Natural killer cell (primary cell): ENCODE results near the gene CDH23. TPM values are rescaled to one million over a fixed set of nuclear protein-coding genes. Genes with fewer than 3 reads are reported as not detected.

Experiments used
- ATAC-seq, 3 donors: fragments of 150-1000 bp in 2 of 3; fragments of 200-7000 bp in 1 of 3; cut with Tn5 transposase; 1 replicate in 1 of 3; 2 replicates in 2 of 3; pipeline ENCODE4 v1.10.0; 2021; ENCODE audit warnings: mild to moderate bottlenecking in 2 of 3, moderate library complexity in 2 of 3
- DNase-seq, 2 donors: peaks; one replicate each; pipeline versions ENCODE4 v3.0.0 to v3.0.0-alpha.2; 2013 to 2021; ENCODE audit warnings: mixed read lengths in 1 of 2
- H3K27ac ChIP-seq: one replicate; pipeline ENCODE4 v1.5.1; 2013; ENCODE audit warnings: mild to moderate bottlenecking, low read length
- H3K27me3 ChIP-seq: one replicate; pipeline ENCODE4 v1.6.1; 2013; ENCODE audit warnings: low read length; ENCODE audit not compliant: control insufficient read depth, insufficient read depth
- H3K36me3 ChIP-seq: one replicate; pipeline ENCODE4 v1.6.1; 2013; ENCODE audit warnings: low read length; ENCODE audit not compliant: control insufficient read depth, insufficient read depth
- H3K4me1 ChIP-seq: one replicate; pipeline ENCODE4 v1.6.1; 2013; ENCODE audit warnings: low read length; ENCODE audit not compliant: control insufficient read depth, insufficient read depth
- H3K4me3 ChIP-seq: one replicate; pipeline ENCODE4 v1.5.1; 2013; ENCODE audit warnings: low read length
- H3K9me3 ChIP-seq: one replicate; pipeline ENCODE4 v1.6.1; 2013; ENCODE audit warnings: low read length; ENCODE audit not compliant: control insufficient read depth, insufficient read depth
- H3K27ac Mint-ChIP-seq, 2 donors: one replicate each; pipeline ENCODE4 v1.8.0; 2022; ENCODE audit warnings: mild to moderate bottlenecking in 2 of 2, mixed read lengths in 2 of 2, moderate library complexity in 1 of 2
- H3K27me3 Mint-ChIP-seq, 2 donors: one replicate each; pipeline ENCODE4 v1.8.0; 2022; ENCODE audit warnings: low read depth in 2 of 2, mixed read lengths in 2 of 2
- H3K36me3 Mint-ChIP-seq: one replicate; pipeline ENCODE4 v1.8.0; 2022; ENCODE audit warnings: mixed read lengths
- H3K4me1 Mint-ChIP-seq, 2 donors: one replicate each; pipeline ENCODE4 v1.8.0; 2022; ENCODE audit warnings: mixed read lengths in 2 of 2
- H3K4me3 Mint-ChIP-seq: one replicate; pipeline ENCODE4 v1.8.0; 2022; ENCODE audit warnings: mild to moderate bottlenecking, moderate library complexity, mixed read lengths
- H3K9me3 Mint-ChIP-seq, 2 donors: one replicate each; pipeline ENCODE4 v1.8.0; 2022; ENCODE audit warnings: mixed read lengths in 2 of 2
- CTCF ChIP-seq: fragments of 200-600 bp; IDR thresholded peaks from one replicate; pipeline ENCODE4 v1.8.0; 2022; ENCODE audit warnings: antibody characterized with exemption
- WGBS: methylation state at CpG from one replicate; pipeline ENCODE4 v1.1.7; 2013; ENCODE audit warnings: missing lambda C conversion rate; ENCODE audit not compliant: insufficient coverage; 5-methylcytosine and 5-hydroxymethylcytosine counted together
- intact Hi-C: fragments of 100-400 bp; cut with micrococcal nuclease; formaldehyde crosslinking; loops from one replicate; pipeline ENCODE4 v1.14.2; 2022
- total RNA-seq, 4 donors: library from RNA; stranded (reverse); fragments of 120-200 nt in 1 of 4; gene quantifications; one replicate each; pipeline versions ENCODE4 v1.2.3 to v1.2.4, GENCODE V29; 2013 to 2022

CDH23 gene
- total RNA-seq, 3 donors from 2014 or later (not counting 1 experiment from before 2014, with no cell fraction given): 1.2 to 6.0 (median 4.3) TPM

GRCh38 chr10:71753091-71753959, 356.6 kb downstream of the CDH23 start:
- Mint-ChIP-seq H3K36me3 (peaks cover 9% of the 10 kb centered on the region), H3K4me1 (peaks cover 60 to 86% of the 10 kb centered on the region in 2 donors), H3K27ac (peak overlapping the region; percentile 82 to 96), H3K9me3 (no peaks in the 10 kb centered on the region), H3K27me3 (no peaks in the 10 kb centered on the region), H3K4me3 (no peak overlapping the region)
- no peak for TF ChIP-seq CTCF
- intact Hi-C loops: no loop called here
- DNase-seq (no peak), ATAC-seq (peak in 1 of 3 donors; percentile 65)
- no peaks in the 10 kb centered on the region for H3K9me3 ChIP-seq
- H3K4me3 ChIP-seq: no peak overlapping the region
- H3K36me3 ChIP-seq: peaks cover 83% of the 10 kb centered on the region
- H3K4me1 ChIP-seq: peaks cover 98% of the 10 kb centered on the region
- WGBS: 65% methylated on average over 15 of the region's 15 CpGs
- peak overlapping the region; percentile 45 for H3K27ac ChIP-seq
- H3K27me3 ChIP-seq: no peaks in the 10 kb centered on the region

GRCh38 chr10:71753960-71754505, 357.3 kb downstream of the CDH23 start:
- DNase-seq: no peak
- ATAC-seq: no peak
- H3K4me3 ChIP-seq: no peak overlapping the region

GRCh38 chr10:71754562-71754961, 357.8 kb downstream of the CDH23 start:
- H3K27me3 Mint-ChIP-seq: no peaks in the 10 kb centered on the region
- Histone ChIP-seq H3K27me3 (no peaks in the 10 kb centered on the region), H3K4me1 (peaks cover 92% of the 10 kb centered on the region), H3K36me3 (peaks cover 90% of the 10 kb centered on the region), H3K9me3 (no peaks in the 10 kb centered on the region), H3K27ac (peak overlapping the region; percentile 45), H3K4me3 (no peak overlapping the region)
- DNase-seq (no peak), ATAC-seq (no peak)
- intact Hi-C loops: no loop called here
- 100% methylated on average over 2 of the region's 3 CpGs for WGBS
- no peak for TF ChIP-seq CTCF
- H3K36me3 Mint-ChIP-seq: peaks cover 9% of the 10 kb centered on the region
- H3K27ac Mint-ChIP-seq: peak overlapping the region; percentile 46 to 96
- H3K9me3 Mint-ChIP-seq: no peaks in the 10 kb centered on the region
- no peak overlapping the region for H3K4me3 Mint-ChIP-seq
- peaks cover 48 to 74% of the 10 kb centered on the region in 2 donors for H3K4me1 Mint-ChIP-seq

More at GRCh38 chr10:71753960-71754505, 357.3 kb downstream of the CDH23 start:
- peak overlapping the region; percentile 82 to 96 for H3K27ac Mint-ChIP-seq
- H3K27ac ChIP-seq: peak overlapping the region; percentile 45
- WGBS: 23% methylated on average over 7 of the region's 8 CpGs
- no peaks in the 10 kb centered on the region for H3K9me3 Mint-ChIP-seq
- H3K4me1 Mint-ChIP-seq: peaks cover 53 to 79% of the 10 kb centered on the region in 2 donors
- no peak overlapping the region for H3K4me3 Mint-ChIP-seq
- intact Hi-C loops: no loop called here
- no peaks in the 10 kb centered on the region for H3K27me3 Mint-ChIP-seq
- H3K36me3 Mint-ChIP-seq: peaks cover 9% of the 10 kb centered on the region
- H3K36me3 ChIP-seq: peaks cover 88% of the 10 kb centered on the region
- TF ChIP-seq CTCF: no peak
- H3K27me3 ChIP-seq: no peaks in the 10 kb centered on the region
- peaks cover 97% of the 10 kb centered on the region for H3K4me1 ChIP-seq
- no peaks in the 10 kb centered on the region for H3K9me3 ChIP-seq
